ENCODE measurements around the gene DLGAP1.
"Not testable (repeated sequence)": the region's sequence is repeated elsewhere in the genome, so short reads cannot be mapped to it uniquely, and the experiment has no call there.

The DLGAP1 gene

GRCh38 chr18:3603421-3604234, 851.5 kb downstream of the DLGAP1 start:
- peak overlapping the region; percentile 58 for H3K27ac ChIP-seq
- TF ChIP-seq CTCF (IDR thresholded peaks at IDR 0.05) (no peak), ZFX (IDR thresholded peaks at IDR 0.05; ENCODE audit: borderline replicate concordance) (no peak)

GRCh38 chr18:3601106-3601755, 853.9 kb downstream of the DLGAP1 start:
- not testable (repeated sequence) for H3K27ac ChIP-seq

DNA sequence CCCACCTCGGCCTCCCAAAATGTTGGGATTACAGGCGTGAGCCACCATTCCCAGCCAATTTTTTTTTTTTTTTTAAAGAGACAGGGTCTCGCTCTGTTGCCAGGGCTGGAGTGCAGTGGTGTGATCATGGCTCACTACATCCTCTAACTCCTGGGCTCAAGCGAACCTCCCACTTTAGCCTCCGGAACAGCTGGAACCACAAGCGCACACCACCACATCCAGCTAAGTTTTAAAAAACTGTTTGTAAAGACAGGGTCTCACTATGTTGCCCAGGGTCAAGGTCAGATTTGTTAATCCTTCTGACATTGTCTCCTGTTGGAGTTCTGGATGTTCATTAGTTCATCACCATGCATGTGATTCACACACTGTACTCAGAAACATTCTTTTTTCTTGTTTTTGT, 855.2 kb downstream of the DLGAP1 start:
- TF ChIP-seq ZFX (IDR thresholded peaks at IDR 0.05; ENCODE audit: borderline replicate concordance) = no peak
- TF ChIP-seq CTCF (IDR thresholded peaks at IDR 0.05) = no peak
- no peak overlapping the region for H3K27ac ChIP-seq

DNA sequence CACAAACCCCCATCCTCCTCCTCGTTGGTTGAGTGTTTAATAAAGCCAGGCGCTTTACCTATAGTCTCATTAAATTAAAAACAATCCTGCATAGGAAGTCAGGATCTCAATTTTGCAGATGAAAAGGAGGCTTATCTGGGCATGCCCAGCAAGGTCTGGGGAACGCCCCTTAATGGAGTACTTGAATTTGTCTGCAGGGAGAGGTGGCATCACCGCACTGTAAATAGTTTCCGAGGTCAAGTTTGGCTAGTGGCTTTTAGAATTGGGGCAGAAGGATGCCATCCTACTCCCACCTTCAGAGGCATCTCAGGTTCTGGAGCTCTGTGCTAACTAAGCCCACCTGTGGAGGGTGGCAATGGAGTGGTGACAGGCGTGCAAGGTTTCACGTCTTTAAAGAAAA, 855.9 kb downstream of the DLGAP1 start:
- no peak overlapping the region for H3K27ac ChIP-seq
- TF ChIP-seq ZFX (IDR thresholded peaks at IDR 0.05; ENCODE audit: borderline replicate concordance) (no peak), CTCF (IDR thresholded peaks at IDR 0.05) (no peak)

DNA sequence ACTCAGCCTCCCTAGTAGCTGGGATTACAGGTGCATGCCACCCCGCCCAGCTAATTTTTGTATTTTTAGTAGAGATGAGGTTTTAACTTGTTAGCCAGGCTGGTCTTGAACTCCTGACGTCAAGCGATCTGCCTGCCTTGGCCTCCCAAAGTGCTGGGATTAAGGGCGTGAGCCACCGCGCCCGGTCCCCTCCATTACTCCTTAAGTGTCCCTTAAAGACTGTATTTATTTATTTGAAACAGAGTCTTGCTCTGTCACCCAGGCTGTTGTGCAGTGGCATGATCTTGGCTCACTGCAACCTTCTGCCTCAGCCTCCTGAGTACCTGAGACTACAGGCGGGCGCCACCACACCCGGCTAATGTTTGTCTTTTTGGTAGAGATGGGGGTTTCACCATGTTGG, 856.5 kb downstream of the DLGAP1 start:
- no peak overlapping the region for H3K27ac ChIP-seq
- TF ChIP-seq ZFX (IDR thresholded peaks at IDR 0.05; ENCODE audit: borderline replicate concordance) = no peak
- no peak for TF ChIP-seq CTCF (IDR thresholded peaks at IDR 0.05)

- no peak overlapping the region for H3K27ac ChIP-seq
- TF ChIP-seq CTCF (IDR thresholded peaks at IDR 0.05) = no peak
- TF ChIP-seq ZFX (IDR thresholded peaks at IDR 0.05; ENCODE audit: borderline replicate concordance) = no peak
These were observed 857.4 kb downstream of the DLGAP1 start for GRCh38 chr18:3597409-3598357.

GRCh38 chr18:3596637-3597384, 858.3 kb downstream of the DLGAP1 start:
- TF ChIP-seq CTCF (IDR thresholded peaks at IDR 0.05) = no peak
- TF ChIP-seq ZFX (IDR thresholded peaks at IDR 0.05; ENCODE audit: borderline replicate concordance) = no peak
- no peak overlapping the region for H3K27ac ChIP-seq
